ENCODE results near the gene PPP1R1A.

- TF ChIP-seq, protein P1, sequence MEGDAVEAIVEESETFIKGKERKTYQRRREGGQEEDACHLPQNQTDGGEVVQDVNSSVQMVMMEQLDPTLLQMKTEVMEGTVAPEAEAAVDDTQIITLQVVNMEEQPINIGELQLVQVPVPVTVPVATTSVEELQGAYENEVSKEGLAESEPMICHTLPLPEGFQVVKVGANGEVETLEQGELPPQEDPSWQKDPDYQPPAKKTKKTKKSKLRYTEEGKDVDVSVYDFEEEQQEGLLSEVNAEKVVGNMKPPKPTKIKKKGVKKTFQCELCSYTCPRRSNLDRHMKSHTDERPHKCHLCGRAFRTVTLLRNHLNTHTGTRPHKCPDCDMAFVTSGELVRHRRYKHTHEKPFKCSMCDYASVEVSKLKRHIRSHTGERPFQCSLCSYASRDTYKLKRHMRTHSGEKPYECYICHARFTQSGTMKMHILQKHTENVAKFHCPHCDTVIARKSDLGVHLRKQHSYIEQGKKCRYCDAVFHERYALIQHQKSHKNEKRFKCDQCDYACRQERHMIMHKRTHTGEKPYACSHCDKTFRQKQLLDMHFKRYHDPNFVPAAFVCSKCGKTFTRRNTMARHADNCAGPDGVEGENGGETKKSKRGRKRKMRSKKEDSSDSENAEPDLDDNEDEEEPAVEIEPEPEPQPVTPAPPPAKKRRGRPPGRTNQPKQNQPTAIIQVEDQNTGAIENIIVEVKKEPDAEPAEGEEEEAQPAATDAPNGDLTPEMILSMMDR (IDR thresholded peaks at IDR 0.05) = peak; percentile 58
- no peak for TF ChIP-seq EZH2 (IDR thresholded peaks at IDR 0.05; ENCODE audit: borderline replicate concordance, insufficient read depth, low read depth, low read length, poor library complexity, severe bottlenecking)
Observed at GRCh38 chr12:54622463-54623183, 34.2 kb upstream of the PPP1R1A start.

Measured in B cell (primary cell).